Endothelial cell of umbilical vein (primary cell): ENCODE results near the gene CACNA1S. TPM values are rescaled to one million over a fixed set of nuclear protein-coding genes. Genes with fewer than 3 reads are reported as not detected.
A peak's percentile ranks its signal among the peaks of the same experiment; 100 is the strongest.

Experiments
- BruUV-seq: library from RNA; stranded (reverse); fragments of 400-500 nt; replicated peaks from 2 replicates; lab custom pipeline; 2021; lab: Mats Ljungman, UMichigan
- CTCF ChIA-PET: fragments of 300-600, 350-600 bp; sonication (Branson Sonifier 250); formaldehyde crosslinking; loops from one replicate; lab custom pipeline; 2021; ENCODE audit warnings: antibody characterized with exemption, inconsistent platforms; lab: Charles Lee
- POLR2A ChIA-PET: fragments of 300-600, 350-600 bp; sonication (Branson Sonifier 250); formaldehyde crosslinking; loops from one replicate; lab custom pipeline; 2021; ENCODE audit warnings: antibody characterized with exemption, inconsistent platforms; lab: Charles Lee
- DNase-seq: peaks from one replicate; pipeline ENCODE4 v3.0.0-alpha.2; 2011; ENCODE audit warnings: low read depth, low spot score
- FAIRE-seq: peaks from 2 replicates; lab custom pipeline; 2011; peaks lifted over from hg19 to GRCh38; lab: Jason Lieb, UNC
- H2AFZ ChIP-seq: 2 replicates; pipeline ENCODE4 v1.6.0; 2012; ENCODE audit warnings: low read depth, low read length, control low read depth, inconsistent platforms
- H3K27ac ChIP-seq: 2 replicates; pipeline ENCODE4 v1.5.1; 2011; ENCODE audit warnings: low read depth, mild to moderate bottlenecking, control low read depth, low read length, moderate library complexity; ENCODE audit not compliant: insufficient read depth
- H3K27me3 ChIP-seq, 2 experiments: 2 replicates each; pipeline versions ENCODE4 v1.6.0 to v1.6.1; 2011; ENCODE audit warnings: low read length in 2 of 2, mixed read lengths in 1 of 2; ENCODE audit not compliant: control insufficient read depth in 2 of 2, insufficient read depth in 2 of 2
- H3K36me3 ChIP-seq, 2 experiments: 2 replicates in 1 of 2; 3 replicates in 1 of 2; pipeline ENCODE4 v1.5.1; 2011; ENCODE audit warnings: low read length in 2 of 2, mild to moderate bottlenecking in 1 of 2, moderate library complexity in 1 of 2; ENCODE audit not compliant: control insufficient read depth in 2 of 2, insufficient read depth in 2 of 2; ENCODE audit errors: extremely low read depth in 1 of 2
- H3K4me1 ChIP-seq: 3 replicates; pipeline ENCODE4 v1.5.1; 2011; ENCODE audit warnings: mild to moderate bottlenecking, low read length; ENCODE audit not compliant: control insufficient read depth, insufficient read depth; ENCODE audit errors: extremely low read depth
- H3K4me2 ChIP-seq: 2 replicates; pipeline ENCODE4 v1.6.1; 2011; ENCODE audit warnings: low read length, control low read depth, mixed read lengths; ENCODE audit not compliant: insufficient read depth
- H3K4me3 ChIP-seq, 3 experiments: fragments of 200-600 bp in 1 of 3; sonication (generic), shearing (Covaris generic) in 1 of 3; replicated peaks in 1 of 3; 2 replicates each; pipeline ENCODE4 v1.5.1; 2011 to 2016; ENCODE audit warnings: control low read depth in 3 of 3, low read length in 3 of 3, mild to moderate bottlenecking in 2 of 3, inconsistent platforms in 1 of 3, low read depth in 1 of 3, moderate library complexity in 1 of 3; ENCODE audit not compliant: insufficient read depth in 1 of 3
- H3K79me2 ChIP-seq: 2 replicates; pipeline ENCODE4 v1.6.0; 2012; ENCODE audit warnings: low read length, inconsistent platforms; ENCODE audit not compliant: control insufficient read depth, insufficient read depth
- H3K9ac ChIP-seq: replicated peaks from 2 replicates; pipeline ENCODE3; 2011; ENCODE audit warnings: low read length, control low read depth; ENCODE audit not compliant: insufficient read depth; ENCODE audit errors: extremely low read depth
- H3K9me1 ChIP-seq: replicated peaks from 3 replicates; pipeline ENCODE4 v1.6.0; 2011; ENCODE audit warnings: mild to moderate bottlenecking, low read length; ENCODE audit not compliant: control insufficient read depth, insufficient read depth; ENCODE audit errors: extremely low read depth
- H3K9me3 ChIP-seq: replicated peaks from 2 replicates; pipeline ENCODE4 v1.5.1; 2012; ENCODE audit warnings: low read length, inconsistent platforms; ENCODE audit not compliant: control insufficient read depth, insufficient read depth
- H4K20me1 ChIP-seq: replicated peaks from 2 replicates; pipeline ENCODE3; 2011; ENCODE audit warnings: mild to moderate bottlenecking, low read length; ENCODE audit not compliant: control insufficient read depth, insufficient read depth; ENCODE audit errors: extremely low read depth
- CTCF ChIP-seq, 2 donors: IDR thresholded peaks; 1 replicate in 1 of 2; 2 replicates in 1 of 2; pipeline ENCODE4 v1.5.1; 2011; ENCODE audit warnings: low read length in 2 of 2, mild to moderate bottlenecking in 2 of 2, moderate library complexity in 2 of 2, control low read depth in 1 of 2, inconsistent platforms in 1 of 2, low read depth in 1 of 2; ENCODE audit not compliant: insufficient read depth in 1 of 2; ENCODE audit errors: extremely low read depth in 1 of 2
- EZH2 ChIP-seq: IDR thresholded peaks from 2 replicates; pipeline ENCODE4 v1.6.1; 2012; ENCODE audit warnings: borderline replicate concordance, low read depth, mild to moderate bottlenecking, moderate library complexity, low read length, inconsistent platforms; ENCODE audit not compliant: severe bottlenecking
- JUN ChIP-seq: IDR thresholded peaks from 2 replicates; pipeline ENCODE4 v1.6.1; 2011; ENCODE audit warnings: borderline replicate concordance, low read depth; ENCODE audit not compliant: insufficient read length, insufficient read depth
- MAX ChIP-seq: IDR thresholded peaks from 2 replicates; pipeline ENCODE4 v1.6.1; 2011; ENCODE audit not compliant: insufficient read depth, insufficient read length
- MYC ChIP-seq: IDR thresholded peaks from one replicate; pipeline ENCODE4 v1.6.1; 2011; ENCODE audit warnings: mild to moderate bottlenecking, low read depth, low read length
- POLR2A ChIP-seq: IDR thresholded peaks from 2 replicates; pipeline ENCODE4 v1.6.1; 2012; ENCODE audit warnings: low read depth, mild to moderate bottlenecking, control low read depth, low read length
- dilution Hi-C: fragments of 300-500 bp; cut with MboI; formaldehyde crosslinking; loops from one replicate; pipeline ENCODE4 v1.15.0; 2019; ENCODE audit warnings: low sequenced_read_pairs; ENCODE audit not compliant: extremely low pct_ligation_motif_present
- intact Hi-C: fragments of 100-400 bp; cut with micrococcal nuclease; formaldehyde crosslinking; loops from one replicate; pipeline ENCODE4 v1.10.0; 2022
- polyA plus RNA-seq, 4 experiments: library from polyadenylated mRNA; depleted of rRNA in 3 of 4; stranded (reverse) in 3 of 4; unstranded in 1 of 4; fragments of >200 nt; gene quantifications; 2 replicates each; pipeline versions ENCODE4 v1.2.1 to v1.2.3, GENCODE V29; 2011 to 2012; ENCODE audit warnings: missing spikeins in 1 of 4
- total RNA-seq: library from RNA; stranded (reverse); gene quantifications from 2 replicates; pipeline ENCODE4 v1.2.3, GENCODE V29; 2021

The CACNA1S gene
- total and polyA plus RNA-seq, 2 donors (not counting 3 experiments of a cell fraction or from before 2014, with no cell fraction given), result not detected

- no peak for DNase-seq
- no peak overlapping the region for H3K9ac ChIP-seq
- CTCF ChIA-PET, result interaction anchor here (2.0 to 7.0 kb wide), 4 partner anchors 7 to 50 kb away, joined by 5 to 94 read pairs (median 42); no protein-coding TSS in a partner anchor
- intact Hi-C loops (no loop called here), dilution Hi-C loops (no loop called here)
- peaks cover 31% of the 10 kb centered on the region for H3K4me1 ChIP-seq
- peak overlapping the region; percentile 62 for H3K4me2 ChIP-seq
- H4K20me1 ChIP-seq, result no peaks in the 10 kb centered on the region
- POLR2A ChIA-PET, result no interaction called here
- peak overlapping the region; percentile 11 to 49 (median 13) for H3K4me3 ChIP-seq
- peak; percentile 67 for FAIRE-seq
- no TSS peak for BruUV-seq
- peak overlapping the region; percentile 61 for H2AFZ ChIP-seq
- H3K9me3 ChIP-seq, result no peaks in the 10 kb centered on the region
- no peaks in the 10 kb centered on the region for H3K9me1 ChIP-seq
- no peak overlapping the region for H3K27ac ChIP-seq
- H3K36me3 ChIP-seq, result no peaks in the 10 kb centered on the region
- TF ChIP-seq EZH2 (no peak), JUN (no peak), POLR2A (no peak), MAX (peak; percentile 13), CTCF (IDR thresholded peaks at IDR 0.05; ENCODE audit: extremely low read depth in 1 of 2, insufficient read depth in 1 of 2, low read depth in 1 of 2, low read length in 2 of 2) (peak in 1 of 2 donors; percentile 6), MYC (no peak)
- no peaks in the 10 kb centered on the region for H3K27me3 ChIP-seq
- H3K79me2 ChIP-seq, result no peaks in the 10 kb centered on the region
Observed at GRCh38 chr1:201022820-201023516, 89.3 kb downstream of the CACNA1S start.
